HepG2 (cell line): ENCODE results near the gene FGF14.

ENCODE experiments used
- ARID2 ChIP-seq: sonication (generic); formaldehyde crosslinking; IDR thresholded peaks from 2 replicates; pipeline ENCODE4 v1.8.1; 2022; ENCODE audit warnings: mild to moderate bottlenecking, missing genetic modification reagents, borderline replicate concordance
- CBX2 ChIP-seq, 2 experiments: fragments of 200-600 bp in 1 of 2; sonication (generic); formaldehyde crosslinking in 1 of 2; IDR thresholded peaks; 2 replicates each; pipeline versions ENCODE4 v1.7.0 to v1.8.1; 2018 to 2022; ENCODE audit warnings: low read depth in 2 of 2, low read length in 1 of 2, mild to moderate bottlenecking in 1 of 2, missing genetic modification reagents in 1 of 2
- ESRRA ChIP-seq: sonication (generic); formaldehyde crosslinking; IDR thresholded peaks from 2 replicates; pipeline ENCODE4 v1.5.1; 2020; ENCODE audit warnings: mild to moderate bottlenecking, low read depth, missing genetic modification reagents
- FOSL2 ChIP-seq: sonication (generic); formaldehyde crosslinking; IDR thresholded peaks from 2 replicates; pipeline ENCODE4 v1.4.0; 2020; ENCODE audit warnings: missing genetic modification reagents
- GTF2F1 ChIP-seq: fragments of 150-350 bp; IDR thresholded peaks from 2 replicates; pipeline ENCODE4 v1.6.1; 2014; ENCODE audit warnings: low read length
- MAZ ChIP-seq, 2 experiments: sonication (generic) in 1 of 2; formaldehyde crosslinking in 1 of 2; IDR thresholded peaks; 2 replicates each; pipeline versions ENCODE4 v1.5.0 to v1.6.1; 2012 to 2020; ENCODE audit warnings: low read depth in 2 of 2, mild to moderate bottlenecking in 2 of 2, borderline replicate concordance in 1 of 2, improper control_type of control experiment in 1 of 2, low read length in 1 of 2, missing genetic modification reagents in 1 of 2, moderate library complexity in 1 of 2
- POLR2A ChIP-seq, 2 experiments: IDR thresholded peaks; 2 replicates each; pipeline ENCODE4 v1.6.1; 2011; ENCODE audit warnings: low read depth in 2 of 2, low read length in 2 of 2, mild to moderate bottlenecking in 1 of 2, moderate library complexity in 1 of 2; ENCODE audit not compliant: insufficient read depth in 1 of 2
- SP1 ChIP-seq, 2 experiments: fragments of 450-650 bp in 1 of 2; sonication (generic) in 1 of 2; formaldehyde crosslinking in 1 of 2; IDR thresholded peaks; 2 replicates each; pipeline versions ENCODE4 v1.4.0 to v1.6.1; 2016 to 2020; ENCODE audit warnings: missing genetic modification reagents in 1 of 2
- ZFY ChIP-seq: sonication (generic); formaldehyde crosslinking; IDR thresholded peaks from 2 replicates; pipeline ENCODE4 v1.4.0; 2020; ENCODE audit warnings: missing genetic modification reagents
- TF ChIP-seq, protein P1 (sequence below): sonication (generic); formaldehyde crosslinking; IDR thresholded peaks from 2 replicates; pipeline ENCODE4 v1.5.0; 2020; ENCODE audit warnings: mild to moderate bottlenecking, missing genetic modification reagents, moderate library complexity
- TF ChIP-seq, protein P2 (sequence below): sonication (generic); formaldehyde crosslinking; IDR thresholded peaks from 2 replicates; pipeline ENCODE4 v1.4.0; 2020; ENCODE audit warnings: missing genetic modification reagents
- TF ChIP-seq, protein P3 (sequence below): sonication (generic); formaldehyde crosslinking; IDR thresholded peaks from 2 replicates; pipeline ENCODE4 v1.5.0; 2020; ENCODE audit warnings: missing genetic modification reagents, mild to moderate bottlenecking, borderline replicate concordance

DNA sequence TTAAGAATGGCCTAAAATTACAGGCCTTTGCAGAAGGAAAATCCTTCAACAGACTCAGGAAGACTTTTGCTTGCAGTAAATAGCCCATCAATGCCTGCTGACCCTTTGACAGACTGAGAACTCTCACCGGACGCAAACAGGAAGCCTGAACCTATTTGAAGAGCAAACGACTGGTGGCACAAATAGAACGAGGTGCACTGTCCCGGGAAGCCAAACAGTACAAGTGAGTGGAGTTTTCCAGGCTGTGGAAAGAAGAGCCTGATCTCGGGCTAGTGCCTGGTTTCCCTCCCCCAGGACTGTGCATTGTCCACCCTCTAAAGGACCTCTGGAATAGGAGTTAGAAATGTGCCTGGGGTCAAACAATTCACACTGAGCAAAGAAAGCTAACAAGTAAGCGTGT, 165.5 kb downstream of the FGF14 start:
- TF ChIP-seq, protein P1, sequence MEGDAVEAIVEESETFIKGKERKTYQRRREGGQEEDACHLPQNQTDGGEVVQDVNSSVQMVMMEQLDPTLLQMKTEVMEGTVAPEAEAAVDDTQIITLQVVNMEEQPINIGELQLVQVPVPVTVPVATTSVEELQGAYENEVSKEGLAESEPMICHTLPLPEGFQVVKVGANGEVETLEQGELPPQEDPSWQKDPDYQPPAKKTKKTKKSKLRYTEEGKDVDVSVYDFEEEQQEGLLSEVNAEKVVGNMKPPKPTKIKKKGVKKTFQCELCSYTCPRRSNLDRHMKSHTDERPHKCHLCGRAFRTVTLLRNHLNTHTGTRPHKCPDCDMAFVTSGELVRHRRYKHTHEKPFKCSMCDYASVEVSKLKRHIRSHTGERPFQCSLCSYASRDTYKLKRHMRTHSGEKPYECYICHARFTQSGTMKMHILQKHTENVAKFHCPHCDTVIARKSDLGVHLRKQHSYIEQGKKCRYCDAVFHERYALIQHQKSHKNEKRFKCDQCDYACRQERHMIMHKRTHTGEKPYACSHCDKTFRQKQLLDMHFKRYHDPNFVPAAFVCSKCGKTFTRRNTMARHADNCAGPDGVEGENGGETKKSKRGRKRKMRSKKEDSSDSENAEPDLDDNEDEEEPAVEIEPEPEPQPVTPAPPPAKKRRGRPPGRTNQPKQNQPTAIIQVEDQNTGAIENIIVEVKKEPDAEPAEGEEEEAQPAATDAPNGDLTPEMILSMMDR: no peak
- TF ChIP-seq, protein P2, sequence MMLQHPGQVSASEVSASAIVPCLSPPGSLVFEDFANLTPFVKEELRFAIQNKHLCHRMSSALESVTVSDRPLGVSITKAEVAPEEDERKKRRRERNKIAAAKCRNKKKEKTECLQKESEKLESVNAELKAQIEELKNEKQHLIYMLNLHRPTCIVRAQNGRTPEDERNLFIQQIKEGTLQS (CRISPR knock-in tag): no peak
- no peak for TF ChIP-seq MAZ (IDR thresholded peaks at IDR 0.05; ENCODE audit: borderline replicate concordance, low read depth, low read length)
- no peak for TF ChIP-seq MAZ (CRISPR knock-in tag; IDR thresholded peaks at IDR 0.05; ENCODE audit: low read depth)
- no peak for TF ChIP-seq GTF2F1
- TF ChIP-seq ESRRA (CRISPR knock-in tag): no peak
- no peak for TF ChIP-seq ARID2 (CRISPR knock-in tag)
- no peak for TF ChIP-seq POLR2A (IDR thresholded peaks at IDR 0.05; ENCODE audit: insufficient read depth in 1 of 2, low read depth in 2 of 2, low read length in 2 of 2)
- no peak for TF ChIP-seq SP1 (IDR thresholded peaks at IDR 0.05)
- no peak for TF ChIP-seq SP1 (CRISPR knock-in tag; IDR thresholded peaks at IDR 0.05)
- TF ChIP-seq CBX2 (IDR thresholded peaks at IDR 0.05; ENCODE audit: low read depth, low read length): no peak
- TF ChIP-seq CBX2 (CRISPR knock-in tag; IDR thresholded peaks at IDR 0.05; ENCODE audit: low read depth): no peak
- no peak for TF ChIP-seq ZFY (CRISPR knock-in tag)
- TF ChIP-seq, protein P3, sequence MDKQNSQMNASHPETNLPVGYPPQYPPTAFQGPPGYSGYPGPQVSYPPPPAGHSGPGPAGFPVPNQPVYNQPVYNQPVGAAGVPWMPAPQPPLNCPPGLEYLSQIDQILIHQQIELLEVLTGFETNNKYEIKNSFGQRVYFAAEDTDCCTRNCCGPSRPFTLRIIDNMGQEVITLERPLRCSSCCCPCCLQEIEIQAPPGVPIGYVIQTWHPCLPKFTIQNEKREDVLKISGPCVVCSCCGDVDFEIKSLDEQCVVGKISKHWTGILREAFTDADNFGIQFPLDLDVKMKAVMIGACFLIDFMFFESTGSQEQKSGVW: no peak
- TF ChIP-seq FOSL2 (CRISPR knock-in tag): no peak
